GM18499 (cell line): ENCODE results near the gene DEPDC4.
"Not testable (repeated sequence)": the region's sequence is repeated elsewhere in the genome, so short reads cannot be mapped to it uniquely, and the experiment has no call there.

Experiments used
- ATAC-seq: cut with Tn5 transposase; IDR thresholded peaks from one replicate; pipeline ENCODE4 v1.9.1; 2021; ENCODE audit warnings: moderate number of reproducible peaks; ENCODE audit not compliant: insufficient read depth, unreplicated experiment

The DEPDC4 gene

DNA sequence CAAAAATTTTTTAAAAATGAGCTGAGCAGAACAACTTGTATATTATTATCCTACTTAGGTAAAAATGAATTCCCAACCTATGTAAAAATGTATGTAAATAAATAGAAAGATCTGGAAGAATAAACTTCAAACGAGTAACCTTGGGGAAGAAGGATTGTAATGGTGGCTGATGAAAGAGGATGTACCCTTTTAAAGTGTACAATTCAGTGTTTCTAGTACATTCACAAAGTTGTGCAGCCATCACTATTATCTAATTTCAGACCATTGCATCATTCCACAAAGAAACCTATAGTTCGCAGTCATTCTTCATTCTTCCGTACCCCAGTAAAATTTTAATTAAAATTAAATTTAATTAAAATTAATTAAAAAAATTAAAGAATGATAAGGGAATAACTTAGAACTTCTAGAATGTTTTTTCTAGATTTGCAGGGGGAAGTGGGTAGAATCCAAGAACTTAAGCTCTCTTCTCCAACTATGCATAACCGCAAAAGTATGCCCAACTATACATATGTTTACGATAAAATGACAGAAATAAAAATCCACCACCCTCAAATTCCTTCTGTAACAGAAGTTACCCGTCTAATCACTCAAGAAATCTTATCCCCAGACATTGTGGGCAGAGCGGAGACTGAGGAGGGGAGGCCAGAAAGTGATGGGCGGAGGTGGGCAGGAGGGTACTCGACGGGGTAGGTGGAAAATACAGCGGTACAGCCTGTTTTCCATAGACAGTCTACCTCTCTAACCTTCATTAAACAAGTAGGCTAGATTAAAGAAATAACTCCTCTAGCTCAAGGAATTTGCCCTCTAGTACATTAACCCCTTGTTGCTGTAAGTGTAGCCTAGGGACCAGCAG lies 921 bp downstream of the DEPDC4 start:
- ATAC-seq = peak; percentile 7

DNA sequence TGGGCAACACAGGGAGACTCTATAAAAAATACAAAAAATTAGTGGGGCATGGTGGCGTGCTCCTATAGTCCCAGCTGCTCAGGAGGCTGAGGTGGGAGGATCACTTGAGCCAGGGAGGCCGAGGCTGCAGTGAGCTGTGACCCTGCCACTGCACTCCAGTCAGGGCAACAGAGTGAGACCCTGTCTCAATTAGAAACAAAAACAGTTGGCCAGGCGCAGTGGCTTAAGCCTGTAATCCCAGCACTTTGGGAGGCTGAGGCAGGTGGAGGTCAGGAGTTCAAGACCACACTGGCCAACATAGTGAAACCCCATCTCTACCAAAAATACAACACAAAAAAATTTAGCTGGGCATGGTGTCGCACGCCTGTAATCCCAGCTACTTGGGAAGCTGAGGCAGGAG lies 1.8 kb downstream of the DEPDC4 start:
- not testable (repeated sequence) for ATAC-seq

DNA sequence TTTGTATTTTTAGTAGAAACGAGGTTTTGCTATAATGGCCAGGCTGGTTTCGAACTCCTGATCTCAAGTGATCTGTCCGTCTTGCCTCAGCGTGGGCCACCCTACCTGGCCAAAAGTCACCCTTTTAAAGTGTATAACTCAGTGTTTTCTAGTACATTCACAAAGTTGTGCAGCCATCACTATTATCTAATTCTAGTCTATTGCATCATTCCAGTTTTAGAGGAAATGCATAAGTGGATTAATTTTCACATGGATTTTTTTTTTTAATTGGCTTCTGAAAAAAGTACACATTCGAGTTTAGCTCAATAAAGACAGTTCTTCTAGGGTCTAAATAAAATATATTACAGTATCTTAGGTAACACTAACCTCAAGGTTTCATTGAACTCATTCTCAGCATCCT lies 3.7 kb downstream of the DEPDC4 start:
- no peak for ATAC-seq

DNA sequence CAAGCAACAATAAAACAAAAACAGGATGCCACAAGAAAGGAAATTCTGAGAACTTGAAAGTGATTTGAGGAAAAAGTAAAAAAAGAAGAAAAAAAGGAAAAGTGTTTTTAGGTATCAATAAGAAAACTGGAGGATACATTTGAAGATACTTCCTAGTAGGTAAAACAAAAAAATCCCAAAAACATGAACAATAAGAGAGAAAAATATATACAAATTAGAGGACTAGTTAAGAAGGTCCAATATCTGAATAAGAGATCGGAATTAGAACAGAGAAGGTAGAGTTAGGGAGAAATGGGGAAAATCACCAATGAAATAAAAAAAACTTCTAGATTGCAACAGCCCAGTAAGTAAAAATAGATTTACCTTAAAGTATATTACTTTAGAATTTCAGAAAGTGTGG lies 8.8 kb downstream of the DEPDC4 start:
- ATAC-seq = no peak

DNA sequence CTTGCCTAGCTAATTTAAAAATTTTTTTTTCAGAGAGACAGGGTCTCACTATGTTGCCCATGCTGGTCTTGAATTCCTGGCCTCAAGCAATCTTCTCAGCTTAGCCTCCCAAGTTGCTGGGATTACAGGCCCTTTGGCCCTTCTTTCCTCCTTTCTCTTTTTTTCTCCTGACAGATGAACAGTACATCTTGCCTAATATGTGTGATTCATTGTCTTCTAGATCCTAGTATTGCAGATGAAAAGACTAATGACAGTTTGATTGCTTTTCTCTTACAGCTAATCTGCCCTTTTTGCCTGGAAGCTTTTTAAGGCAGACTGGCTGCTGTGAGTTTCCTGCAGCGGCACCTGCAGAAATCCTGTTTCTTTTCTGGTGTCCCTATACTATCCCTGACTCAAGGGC lies 12.0 kb downstream of the DEPDC4 start:
- no peak for ATAC-seq

DNA sequence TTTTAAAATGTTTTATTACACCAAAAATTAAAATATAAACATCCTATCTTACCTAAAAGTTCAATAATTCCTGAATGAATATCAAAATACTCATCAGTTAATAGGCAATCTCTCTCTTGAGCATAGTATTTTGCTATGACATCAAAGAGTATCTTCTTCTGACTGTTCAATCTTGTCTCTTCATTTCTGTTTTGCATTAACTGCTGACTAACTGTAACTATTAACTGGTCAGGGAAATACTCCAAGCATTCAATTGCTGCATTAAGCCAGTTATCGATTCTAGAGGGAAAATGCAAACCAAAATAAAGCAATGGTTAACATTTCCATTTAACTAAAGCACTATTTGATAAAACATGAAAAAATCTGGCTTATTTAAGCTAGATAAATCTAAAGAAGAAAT lies 13.4 kb downstream of the DEPDC4 start:
- no peak for ATAC-seq

DNA sequence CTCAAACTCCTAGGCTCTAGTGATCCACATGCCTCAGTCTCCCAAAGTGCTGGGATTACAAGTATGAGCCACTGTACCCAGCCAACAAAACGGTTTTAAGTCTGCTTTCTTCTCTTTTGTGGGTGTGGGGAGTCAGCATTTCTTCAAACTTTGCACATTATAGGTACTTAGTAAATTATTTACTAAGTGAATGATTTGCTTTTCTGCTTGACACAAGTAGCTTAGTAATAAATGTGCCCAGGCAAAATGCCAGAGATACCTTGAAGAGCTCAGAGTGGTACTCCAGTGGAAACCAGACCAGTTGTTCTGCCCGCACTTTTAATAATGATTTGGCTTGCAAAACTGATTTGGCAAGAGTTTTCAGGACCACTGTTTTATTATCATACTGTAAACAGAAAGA lies 15.0 kb downstream of the DEPDC4 start:
- ATAC-seq = no peak

DNA sequence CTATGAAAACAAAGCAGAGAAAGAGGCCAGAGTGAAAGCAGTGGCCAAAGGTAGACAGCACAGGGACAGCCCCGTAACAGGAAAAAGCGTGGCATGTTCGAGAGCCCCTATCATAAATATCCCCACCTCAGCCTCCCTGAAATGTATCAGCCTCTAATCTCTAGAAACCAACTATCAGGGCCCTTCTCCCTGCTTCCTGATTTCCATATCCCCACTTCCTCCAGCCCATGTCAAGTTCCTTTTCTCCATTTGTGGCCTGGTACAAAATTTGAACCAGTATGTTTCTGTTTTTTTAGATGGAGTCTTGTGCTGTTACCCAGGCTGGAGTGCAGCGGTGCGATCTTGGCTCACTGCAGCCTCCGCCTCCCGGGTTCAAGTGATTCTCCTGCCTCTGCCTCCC lies 16.9 kb downstream of the DEPDC4 start:
- no peak for ATAC-seq

DNA sequence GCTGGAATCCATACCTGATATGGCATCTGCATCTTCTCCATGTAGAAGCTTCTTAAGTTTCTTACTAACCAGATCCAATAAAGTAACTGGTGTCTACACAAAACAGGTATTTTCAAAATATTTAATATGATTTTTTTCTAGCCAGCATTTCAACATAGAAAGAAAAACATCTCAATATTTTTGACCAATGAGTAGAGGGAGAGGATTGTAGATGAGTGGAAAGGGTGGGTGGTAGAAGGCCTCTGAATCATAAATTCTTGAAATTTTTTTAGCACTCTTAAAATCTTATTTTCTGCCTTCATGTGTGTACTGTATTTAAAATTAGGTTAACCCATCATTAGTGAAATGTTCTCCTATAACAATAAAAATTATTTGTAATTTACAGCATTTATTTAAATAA lies 18.0 kb downstream of the DEPDC4 start:
- no peak for ATAC-seq

DNA sequence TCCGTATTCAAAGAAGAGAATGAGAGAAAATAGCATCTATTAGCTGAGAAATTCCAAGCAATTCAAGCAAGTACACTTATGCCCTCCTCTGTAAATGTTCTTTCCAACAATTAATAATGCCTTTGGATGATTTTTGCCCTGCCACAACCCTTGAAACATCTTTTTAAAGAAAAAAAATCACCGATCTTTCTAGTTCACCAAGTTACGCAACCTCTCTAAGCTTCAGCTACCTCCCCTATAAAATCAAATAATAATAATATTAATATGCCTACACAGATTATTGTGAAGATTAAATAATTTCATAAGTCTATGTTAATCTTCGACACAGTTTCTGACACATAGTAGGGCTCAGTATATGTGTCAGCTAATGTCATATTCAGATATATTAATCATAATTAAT lies 19.1 kb downstream of the DEPDC4 start:
- ATAC-seq = no peak

DNA sequence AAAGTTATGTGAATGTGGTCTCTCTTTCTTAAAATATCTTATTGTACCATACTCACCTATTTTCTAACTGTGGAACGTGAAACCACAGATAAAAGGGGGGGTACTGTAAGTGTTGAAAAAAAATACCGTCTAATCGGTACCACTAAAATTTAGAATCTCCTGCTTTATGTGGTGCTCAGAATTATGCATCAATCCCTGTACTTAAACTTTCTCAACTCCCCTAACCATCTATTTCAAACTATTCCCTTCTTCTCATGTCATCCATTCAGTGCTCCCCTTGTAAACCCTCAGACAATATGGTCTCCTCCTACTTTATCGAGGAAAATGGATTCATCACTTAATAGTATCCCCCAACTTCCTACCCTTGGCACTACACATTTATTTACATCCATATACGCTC lies 23.7 kb downstream of the DEPDC4 start:
- no peak for ATAC-seq

DNA sequence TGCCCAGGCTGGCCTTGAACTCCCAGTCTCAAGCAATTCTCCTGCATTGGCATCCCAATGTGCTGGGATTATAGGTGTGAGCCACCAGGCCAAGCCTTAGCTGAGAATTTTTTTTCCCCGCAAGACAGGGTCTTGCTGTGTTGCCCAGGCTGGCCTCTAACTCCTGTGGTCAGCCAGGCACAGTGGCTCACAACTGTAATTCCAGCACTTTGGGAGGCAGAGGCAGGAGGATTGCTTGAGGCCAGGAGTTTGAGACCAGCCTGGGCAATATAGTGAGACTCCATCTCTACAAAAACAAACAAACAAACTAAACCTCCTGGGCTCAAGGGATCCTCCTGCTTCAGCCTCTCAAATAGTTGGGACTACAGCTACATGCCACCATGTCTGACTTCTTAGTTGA lies 27.3 kb downstream of the DEPDC4 start:
- ATAC-seq = no peak

DNA sequence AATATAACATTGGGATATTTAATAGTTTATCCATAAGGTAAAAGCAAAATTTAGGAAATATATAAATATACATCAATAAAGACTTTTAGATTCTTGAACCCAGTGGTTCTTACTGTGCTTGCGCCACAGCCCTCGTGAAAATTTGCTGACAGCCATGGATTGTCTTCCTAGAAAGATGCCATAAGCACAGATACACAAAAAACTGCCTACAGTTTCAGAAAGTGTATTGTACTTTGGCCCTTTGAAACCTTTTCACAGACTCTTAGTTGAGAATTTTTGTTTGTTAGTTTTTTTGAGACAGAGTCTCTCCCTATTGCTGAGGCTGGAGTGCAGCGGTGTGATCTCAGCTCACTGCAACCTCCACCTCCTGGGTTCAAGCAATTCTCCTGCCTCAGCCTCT lies 28.1 kb downstream of the DEPDC4 start:
- ATAC-seq = no peak

DNA sequence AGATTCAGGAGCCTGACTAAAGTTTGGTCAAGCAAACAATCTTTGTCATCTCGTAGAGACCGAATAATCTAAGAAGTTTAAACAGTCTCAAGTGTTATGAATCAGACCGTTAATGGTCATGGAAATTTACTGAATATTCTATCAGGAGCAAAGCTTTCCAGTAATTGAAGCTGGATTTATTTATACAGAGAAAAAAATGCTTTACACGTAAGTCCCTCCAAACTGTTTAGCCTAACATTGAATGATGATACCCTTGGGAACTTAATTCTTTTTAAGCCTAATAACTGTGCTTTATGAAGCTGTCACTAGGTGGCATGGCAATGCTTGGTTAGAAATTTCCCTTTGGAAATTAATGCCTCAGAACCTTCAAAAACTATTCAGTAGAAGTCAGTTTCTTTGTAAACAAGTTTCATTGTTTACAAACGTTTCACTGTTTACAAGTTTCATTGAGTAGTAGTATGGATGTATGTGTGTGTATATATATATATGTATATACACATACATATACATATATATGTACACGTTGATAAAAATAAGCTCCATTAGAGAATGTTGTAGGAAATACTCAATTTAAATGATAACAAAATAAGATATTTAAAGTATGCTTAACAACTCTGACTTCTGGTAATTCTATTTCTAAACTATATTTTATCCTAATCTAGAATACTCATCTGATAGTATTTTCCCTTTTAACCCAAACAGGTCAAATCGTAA lies 32.1 kb downstream of the DEPDC4 start:
- ATAC-seq = no peak

DNA sequence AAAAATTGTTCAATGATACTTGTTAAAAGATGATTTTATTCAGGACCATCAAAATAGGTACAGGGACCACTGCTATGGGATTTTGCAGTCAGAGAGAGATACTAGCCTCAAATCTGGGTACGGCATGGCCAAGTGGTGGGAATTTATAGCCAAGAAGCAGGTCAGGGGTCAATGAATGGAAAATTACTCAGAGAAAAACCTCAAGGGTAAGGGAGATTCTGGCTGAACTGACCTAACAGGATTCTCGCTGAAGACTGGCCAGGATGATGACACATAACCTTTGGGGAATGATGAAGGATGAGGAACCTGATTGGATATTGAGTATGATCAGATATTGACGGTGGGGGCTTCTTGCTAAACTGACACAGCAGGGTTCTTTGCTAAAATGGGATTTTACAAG lies 32.7 kb downstream of the DEPDC4 start:
- ATAC-seq = no peak

DNA sequence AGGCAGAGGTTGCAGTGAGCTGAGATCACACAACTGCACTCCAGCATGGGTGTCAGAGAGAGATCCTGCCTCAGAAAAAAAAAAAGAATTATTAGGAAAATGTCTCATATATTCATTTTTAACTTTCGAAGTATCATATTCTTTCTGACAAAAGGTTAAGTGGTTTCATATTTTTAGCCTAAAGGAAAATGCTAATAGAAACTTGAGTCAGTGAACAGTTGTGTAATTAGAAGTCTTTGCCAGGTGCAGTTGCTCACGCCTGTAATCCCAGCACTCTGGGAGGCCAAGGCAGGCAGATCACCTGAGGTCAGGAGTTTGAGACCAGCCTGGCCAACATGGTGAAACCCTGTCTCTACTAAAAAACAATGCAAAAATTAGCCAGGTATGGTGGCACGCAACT lies 35.0 kb downstream of the DEPDC4 start:
- not testable (repeated sequence) for ATAC-seq

DNA sequence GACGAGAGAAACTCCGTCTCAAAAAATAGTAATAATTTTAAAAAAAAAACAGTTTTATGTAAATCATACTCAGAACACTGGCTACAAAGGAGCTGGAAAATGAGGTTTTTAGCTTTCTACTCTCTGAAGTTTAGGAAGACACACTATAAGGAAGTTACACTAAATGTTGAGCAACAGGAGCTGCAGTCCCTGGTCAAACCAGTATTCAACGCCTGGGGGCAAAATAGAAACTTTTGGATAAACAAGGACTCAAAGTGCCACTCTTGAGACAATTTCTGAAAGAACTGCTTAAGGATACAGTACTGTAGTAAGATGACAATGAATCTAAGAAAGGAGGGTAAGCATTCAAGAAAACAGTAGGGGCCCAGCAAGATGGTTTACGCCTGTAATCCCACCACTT lies 37.0 kb downstream of the DEPDC4 start:
- ATAC-seq = no peak

DNA sequence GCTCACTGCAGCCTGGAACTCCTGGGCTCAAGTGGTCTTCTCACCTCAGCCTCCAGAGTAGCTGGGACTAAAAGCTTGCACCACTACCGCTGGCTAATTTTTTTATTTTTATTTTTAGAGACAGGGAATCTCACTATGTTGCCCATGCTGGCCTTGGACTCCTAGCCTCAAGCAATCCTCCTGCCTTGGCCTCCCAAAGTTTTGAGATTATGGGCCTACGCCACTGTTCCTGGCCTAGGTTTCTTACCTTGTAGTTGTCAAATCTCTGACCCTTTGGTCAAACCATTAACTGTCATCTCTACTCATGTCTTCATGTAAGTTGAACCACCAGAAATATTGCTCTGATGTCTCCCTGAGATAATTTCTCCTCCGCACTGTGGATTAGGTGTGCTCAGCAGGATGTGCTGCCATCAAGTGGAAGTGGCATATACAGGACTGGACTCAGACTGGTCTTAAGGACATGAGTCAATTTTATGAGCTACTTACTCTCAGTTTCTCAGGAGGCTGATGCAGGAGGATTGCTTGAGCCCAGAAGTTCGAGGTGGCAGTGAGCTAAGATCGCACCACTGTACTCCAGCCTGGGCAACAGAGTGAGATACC lies 37.7 kb downstream of the DEPDC4 start:
- no peak for ATAC-seq

DNA sequence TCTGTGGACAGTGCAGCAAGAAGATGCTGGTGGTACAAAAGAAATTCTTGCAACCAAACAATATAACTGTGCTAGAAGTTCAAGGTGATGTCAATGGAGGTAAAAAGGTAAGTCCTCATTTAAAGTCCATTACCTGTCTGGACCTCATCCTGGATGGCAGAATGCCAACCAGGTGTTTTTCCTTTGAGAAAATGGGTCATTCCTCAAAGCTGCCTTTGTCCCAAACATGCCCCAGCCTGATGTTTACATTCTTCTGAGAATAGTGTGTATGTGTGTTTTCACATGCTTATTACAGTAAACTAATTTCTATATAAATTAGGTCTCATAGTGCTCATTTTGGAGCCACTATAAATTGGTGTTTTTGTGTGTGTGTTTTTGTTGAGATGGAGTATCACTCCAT lies 41.4 kb downstream of the DEPDC4 start:
- ATAC-seq = no peak

DNA sequence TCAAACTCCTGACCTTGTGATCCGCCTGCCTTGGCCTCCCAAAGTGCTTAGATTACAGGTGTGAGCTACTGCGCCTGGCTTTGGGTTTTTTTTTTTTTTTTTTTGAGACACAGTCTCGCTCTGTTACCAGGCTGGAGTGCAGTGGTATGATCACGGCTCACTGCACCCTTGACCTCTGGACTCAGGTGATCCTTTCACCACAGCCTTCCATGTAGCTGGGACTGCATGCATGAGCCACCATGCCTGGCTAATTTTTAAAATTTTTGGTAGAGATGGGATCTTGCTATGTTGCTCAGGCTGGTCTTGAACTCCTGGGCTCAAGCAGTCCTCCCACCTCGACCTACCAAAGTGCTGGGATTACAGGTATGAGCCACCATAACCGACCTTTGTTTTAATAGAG lies 44.7 kb downstream of the DEPDC4 start:
- ATAC-seq = not testable (repeated sequence)

DNA sequence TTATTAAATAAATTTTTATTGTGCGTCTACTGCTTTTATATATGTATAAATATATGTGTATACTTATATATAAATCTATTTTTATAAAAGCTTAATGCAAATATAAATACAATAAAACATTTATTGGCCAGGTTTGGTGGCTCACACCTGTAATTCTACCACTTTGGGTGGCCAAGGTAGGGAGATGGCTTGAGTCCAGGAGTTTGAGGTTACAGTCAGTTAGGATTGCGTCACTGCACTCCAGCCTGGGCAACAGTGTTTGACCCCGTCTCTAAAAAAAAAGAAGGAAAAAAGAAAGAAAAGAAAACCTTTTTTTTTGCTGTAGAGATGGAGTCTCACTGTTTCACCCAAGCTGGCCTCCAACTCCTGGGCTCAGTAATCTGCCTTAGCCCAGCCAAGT lies 45.4 kb downstream of the DEPDC4 start:
- ATAC-seq = no peak
